Skeletal muscle satellite cell (primary cell): ENCODE results near the gene RBBP9. TPM values are rescaled to one million over a fixed set of nuclear protein-coding genes. Genes with fewer than 3 reads are reported as not detected.
A peak's percentile ranks its signal among the peaks of the same experiment; 100 is the strongest.

ENCODE experiments used
- H3K27me3 ChIP-seq: 2 replicates; pipeline ENCODE4 v1.7.0; 2013; ENCODE audit warnings: low read length; ENCODE audit not compliant: control insufficient read depth, insufficient read depth
- H3K36me3 ChIP-seq: 2 replicates; pipeline ENCODE4 v1.7.0; 2013; ENCODE audit warnings: mild to moderate bottlenecking, control low read depth, low read length; ENCODE audit not compliant: insufficient read depth
- H3K4me1 ChIP-seq: 2 replicates; pipeline ENCODE4 v1.7.0; 2013; ENCODE audit warnings: low read length; ENCODE audit not compliant: control insufficient read depth, insufficient read depth
- H3K4me2 ChIP-seq: 2 replicates; pipeline ENCODE4 v1.7.0; 2013; ENCODE audit warnings: mild to moderate bottlenecking, low read length
- H3K4me3 ChIP-seq: 2 replicates; pipeline ENCODE4 v1.7.0; 2013; ENCODE audit warnings: low read length
- H3K9ac ChIP-seq: 2 replicates; pipeline ENCODE4 v1.7.0; 2013; ENCODE audit warnings: mild to moderate bottlenecking, low read depth, low read length, moderate library complexity
- H3K9me3 ChIP-seq: replicated peaks from 2 replicates; pipeline ENCODE4 v1.7.0; 2013; ENCODE audit warnings: mild to moderate bottlenecking, control low read depth, low read length
- total RNA-seq: library from RNA; depleted of rRNA; stranded (reverse); fragments of >200 nt; gene quantifications from 2 replicates; pipeline ENCODE4 v1.2.3, GENCODE V29; 2012; rRNA removed

RBBP9 gene
- total RNA-seq: 15.5 and 17.5 TPM in 2 replicates

GRCh38 chr20:18496740-18497592 is at the start of gene RBBP9:
RBBP9 (minus strand) TSS chr20:18497225; CDS start chr20:18497167, 58 bp downstream.
- peak within 1 kb of the TSS; percentile 78 for H3K4me2 ChIP-seq
- peaks cover 7% of the 10 kb centered on the region for H3K36me3 ChIP-seq
- H3K9me3 ChIP-seq: no peaks in the 10 kb centered on the region
- H3K4me1 ChIP-seq: peaks cover 9% of the 10 kb centered on the region
- H3K4me3 ChIP-seq: peak within 1 kb of the TSS; percentile 96
- peak within 1 kb of the TSS; percentile 79 for H3K9ac ChIP-seq
- H3K27me3 ChIP-seq: no peaks in the 10 kb centered on the region

GRCh38 chr20:18545566-18545965 is 48.5 kb upstream of the RBBP9 start:
- H3K9ac ChIP-seq: no peak overlapping the region
- peaks cover 33% of the 10 kb centered on the region for H3K4me1 ChIP-seq
- H3K27me3 ChIP-seq: no peaks in the 10 kb centered on the region
- no peak overlapping the region for H3K4me3 ChIP-seq
- H3K4me2 ChIP-seq: no peak overlapping the region
- H3K9me3 ChIP-seq: no peaks in the 10 kb centered on the region
- peaks cover 46% of the 10 kb centered on the region for H3K36me3 ChIP-seq

GRCh38 chr20:18543932-18544331 is 46.9 kb upstream of the RBBP9 start:
- Histone ChIP-seq H3K9ac (no peak overlapping the region), H3K27me3 (no peaks in the 10 kb centered on the region), H3K4me3 (no peak overlapping the region), H3K4me1 (peaks cover 33% of the 10 kb centered on the region), H3K4me2 (no peak overlapping the region), H3K9me3 (no peaks in the 10 kb centered on the region), H3K36me3 (peaks cover 50% of the 10 kb centered on the region)

GRCh38 chr20:18543216-18543615 is 46.2 kb upstream of the RBBP9 start:
- H3K27me3 ChIP-seq: no peaks in the 10 kb centered on the region
- H3K9me3 ChIP-seq: no peaks in the 10 kb centered on the region
- peak overlapping the region; percentile 28 for H3K4me2 ChIP-seq
- no peak overlapping the region for H3K4me3 ChIP-seq
- H3K36me3 ChIP-seq: peaks cover 46% of the 10 kb centered on the region
- H3K4me1 ChIP-seq: peaks cover 33% of the 10 kb centered on the region
- H3K9ac ChIP-seq: no peak overlapping the region

- Histone ChIP-seq H3K4me2 (peak overlapping the region; percentile 27), H3K9ac (no peak overlapping the region), H3K36me3 (peaks cover 40% of the 10 kb centered on the region), H3K27me3 (no peaks in the 10 kb centered on the region), H3K4me3 (no peak overlapping the region), H3K9me3 (no peaks in the 10 kb centered on the region), H3K4me1 (peaks cover 36% of the 10 kb centered on the region)
Observed at GRCh38 chr20:18541741-18542140, 44.7 kb upstream of the RBBP9 start.

GRCh38 chr20:18537651-18538050 is 40.6 kb upstream of the RBBP9 start:
- no peaks in the 10 kb centered on the region for H3K9me3 ChIP-seq
- H3K4me3 ChIP-seq: no peak overlapping the region
- H3K36me3 ChIP-seq: peaks cover 49% of the 10 kb centered on the region
- H3K4me1 ChIP-seq: peaks cover 32% of the 10 kb centered on the region
- H3K9ac ChIP-seq: no peak overlapping the region
- no peak overlapping the region for H3K4me2 ChIP-seq
- no peaks in the 10 kb centered on the region for H3K27me3 ChIP-seq

GRCh38 chr20:18533978-18534644 is 37.1 kb upstream of the RBBP9 start:
- Histone ChIP-seq H3K27me3 (no peaks in the 10 kb centered on the region), H3K9ac (no peak overlapping the region), H3K36me3 (peaks cover 58% of the 10 kb centered on the region), H3K4me3 (no peak overlapping the region), H3K4me2 (no peak overlapping the region), H3K9me3 (no peaks in the 10 kb centered on the region), H3K4me1 (peaks cover 14% of the 10 kb centered on the region)

- peak overlapping the region; percentile 15 for H3K4me2 ChIP-seq
- no peak overlapping the region for H3K9ac ChIP-seq
- no peaks in the 10 kb centered on the region for H3K9me3 ChIP-seq
- H3K4me1 ChIP-seq: peaks cover 14% of the 10 kb centered on the region
- H3K4me3 ChIP-seq: no peak overlapping the region
- H3K36me3 ChIP-seq: peaks cover 63% of the 10 kb centered on the region
- H3K27me3 ChIP-seq: no peaks in the 10 kb centered on the region
Observed at GRCh38 chr20:18533491-18533890, 36.5 kb upstream of the RBBP9 start.

- Histone ChIP-seq H3K4me1 (peaks cover 18% of the 10 kb centered on the region), H3K4me2 (no peak overlapping the region), H3K27me3 (no peaks in the 10 kb centered on the region), H3K36me3 (peaks cover 65% of the 10 kb centered on the region), H3K9me3 (no peaks in the 10 kb centered on the region), H3K4me3 (no peak overlapping the region), H3K9ac (no peak overlapping the region)
Observed at GRCh38 chr20:18532626-18533025, 35.6 kb upstream of the RBBP9 start.

- H3K9me3 ChIP-seq: no peaks in the 10 kb centered on the region
- no peak overlapping the region for H3K4me2 ChIP-seq
- H3K36me3 ChIP-seq: peaks cover 79% of the 10 kb centered on the region
- H3K9ac ChIP-seq: no peak overlapping the region
- no peaks in the 10 kb centered on the region for H3K27me3 ChIP-seq
- H3K4me1 ChIP-seq: peaks cover 48% of the 10 kb centered on the region
- no peak overlapping the region for H3K4me3 ChIP-seq
Observed at GRCh38 chr20:18529041-18529440, 32.0 kb upstream of the RBBP9 start.

- no peaks in the 10 kb centered on the region for H3K9me3 ChIP-seq
- no peak overlapping the region for H3K4me3 ChIP-seq
- H3K9ac ChIP-seq: no peak overlapping the region
- H3K4me1 ChIP-seq: peaks cover 42% of the 10 kb centered on the region
- no peak overlapping the region for H3K4me2 ChIP-seq
- H3K27me3 ChIP-seq: no peaks in the 10 kb centered on the region
- peaks cover 67% of the 10 kb centered on the region for H3K36me3 ChIP-seq
Observed at GRCh38 chr20:18527836-18528235, 30.8 kb upstream of the RBBP9 start.
